Left ventricle myocardium inferior (tissue), 1 donor: Measurements from ENCODE around the gene CLCN4. TPM values are rescaled to one million over a fixed set of nuclear protein-coding genes. Genes with fewer than 3 reads are reported as not detected.

Experiments
- DNase-seq: peaks from one replicate; pipeline ENCODE4 v3.0.0-alpha.2; 2020
- H3K27ac ChIP-seq: fragments of 200-600 bp; replicated peaks from 2 replicates; pipeline ENCODE4 v1.8.0; 2021
- H3K27me3 ChIP-seq: fragments of 200-600 bp; 2 replicates; pipeline ENCODE4 v1.8.0; 2021; ENCODE audit warnings: low read depth
- H3K36me3 ChIP-seq: fragments of 200-600 bp; 2 replicates; pipeline ENCODE4 v1.8.0; 2021
- H3K4me1 ChIP-seq: fragments of 200-600 bp; 2 replicates; pipeline ENCODE4 v1.8.0; 2021
- H3K4me3 ChIP-seq: fragments of 200-600 bp; 2 replicates; pipeline ENCODE4 v1.8.0; 2021; ENCODE audit warnings: mild to moderate bottlenecking, moderate library complexity
- H3K9me3 ChIP-seq: fragments of 200-600 bp; replicated peaks from 2 replicates; pipeline ENCODE4 v1.8.0; 2021
- CTCF ChIP-seq: fragments of 200-600 bp; IDR thresholded peaks from 2 replicates; pipeline ENCODE4 v1.8.0; 2021; ENCODE audit warnings: antibody characterized with exemption, mild to moderate bottlenecking, borderline replicate concordance
- intact Hi-C: fragments of 100-400 bp; cut with micrococcal nuclease; formaldehyde crosslinking; loops from one replicate; pipeline ENCODE4 v1.11.0; 2022
- total RNA-seq: library from RNA; stranded (reverse); fragmentation: NEBNext Ultra II Directional; extraction: Animal tissue kit (Norgen Biotek cat#: 25700); gene quantifications from one replicate; pipeline ENCODE4 v1.2.1, GENCODE V29; 2021
- donor health status: DM: no; HTN: yes; CAD: no; lungs with severe emphysema.

Gene CLCN4
- total RNA-seq, 1 donor from 2014 or later = 36.1 TPM

GRCh38 chrX:10280071-10280470 is 123.3 kb downstream of the CLCN4 start:
- Histone ChIP-seq H3K4me3 (no peak overlapping the region), H3K9me3 (no peaks in the 10 kb centered on the region), H3K4me1 (no peaks in the 10 kb centered on the region), H3K36me3 (no peaks in the 10 kb centered on the region), H3K27me3 (no peaks in the 10 kb centered on the region), H3K27ac (no peak overlapping the region)
- DNase-seq = no peak
- intact Hi-C loops = no loop called here
- no peak for TF ChIP-seq CTCF

GRCh38 chrX:10282490-10282889 is 125.7 kb downstream of the CLCN4 start:
- DNase-seq = no peak
- no peaks in the 10 kb centered on the region for H3K36me3 ChIP-seq
- no peak for TF ChIP-seq CTCF
- H3K27ac ChIP-seq = no peak overlapping the region
- no peak overlapping the region for H3K4me3 ChIP-seq
- no peaks in the 10 kb centered on the region for H3K9me3 ChIP-seq
- H3K4me1 ChIP-seq = no peaks in the 10 kb centered on the region
- no peaks in the 10 kb centered on the region for H3K27me3 ChIP-seq
- intact Hi-C loops = no loop called here

- H3K4me1 ChIP-seq = no peaks in the 10 kb centered on the region
- intact Hi-C loops = no loop called here
- H3K36me3 ChIP-seq = no peaks in the 10 kb centered on the region
- no peak overlapping the region for H3K27ac ChIP-seq
- no peak overlapping the region for H3K4me3 ChIP-seq
- no peak for DNase-seq
- H3K27me3 ChIP-seq = no peaks in the 10 kb centered on the region
- no peaks in the 10 kb centered on the region for H3K9me3 ChIP-seq
- no peak for TF ChIP-seq CTCF
Measured at GRCh38 chrX:10286195-10286594, 129.4 kb downstream of the CLCN4 start.

Other genes with a start within 250 kb of the CLCN4 start
- gene CLDN34, start 189.6 kb upstream of the CLCN4 start, total RNA-seq = not detected